Activated B cell treated with CpG ODN at 0.5 μM for 24 hours (primary cell): ENCODE measurements around the gene SLC22A9. TPM values are rescaled to one million over a fixed set of nuclear protein-coding genes. Genes with fewer than 3 reads are reported as not detected.

Experiments
- ATAC-seq: fragments of 200-7000 bp; cut with Tn5 transposase; one replicate; pipeline ENCODE4 v1.10.0; 2021; ENCODE audit warnings: low read depth, mild to moderate bottlenecking, moderate library complexity
- CTCF ChIA-PET: fragments of 350-600 bp; sonication (Branson Sonifier 250); formaldehyde crosslinking; loops from one replicate; lab custom pipeline; 2021; ENCODE audit warnings: antibody characterized with exemption; lab: Charles Lee
- POLR2A ChIA-PET: fragments of 350-600 bp; sonication (Branson Sonifier 250); formaldehyde crosslinking; loops from one replicate; lab custom pipeline; 2021; ENCODE audit warnings: antibody characterized with exemption; lab: Charles Lee
- DNase-seq: peaks from one replicate; pipeline ENCODE4 v3.0.0; 2022
- H3K27ac Mint-ChIP-seq: one replicate; pipeline ENCODE4 v1.8.0; 2020; ENCODE audit warnings: mixed read lengths
- H3K27me3 Mint-ChIP-seq: one replicate; pipeline ENCODE4 v1.8.0; 2021; ENCODE audit warnings: mixed read lengths
- H3K36me3 Mint-ChIP-seq: one replicate; pipeline ENCODE4 v1.8.0; 2021; ENCODE audit warnings: low read depth, mixed read lengths
- H3K4me1 Mint-ChIP-seq: one replicate; pipeline ENCODE4 v1.8.0; 2021; ENCODE audit warnings: mixed read lengths
- H3K4me3 Mint-ChIP-seq: one replicate; pipeline ENCODE4 v1.8.0; 2020; ENCODE audit warnings: mild to moderate bottlenecking, mixed read lengths
- H3K9me3 Mint-ChIP-seq: one replicate; pipeline ENCODE4 v1.8.0; 2020; ENCODE audit warnings: mixed read lengths
- CTCF ChIP-seq: fragments of 200-600 bp; IDR thresholded peaks from one replicate; pipeline ENCODE4 v1.8.0; 2022; ENCODE audit warnings: antibody characterized with exemption, mild to moderate bottlenecking
- intact Hi-C: fragments of 100-400 bp; cut with micrococcal nuclease; formaldehyde crosslinking; loops from one replicate; pipeline ENCODE4 v1.15.1; 2024
- total RNA-seq: library from RNA; stranded (reverse); gene quantifications from 2 replicates; pipeline ENCODE4 v1.2.3, GENCODE V29; 2022

SLC22A9 gene
- total RNA-seq, 1 donor from 2014 or later = not detected

GRCh38 chr11:63380130-63380529, 10.5 kb downstream of the SLC22A9 start:
- intact Hi-C loops = no loop called here
- POLR2A ChIA-PET = no interaction called here
- Mint-ChIP-seq H3K9me3 (peaks cover 4% of the 10 kb centered on the region), H3K4me3 (no peak overlapping the region), H3K27me3 (peaks cover 14% of the 10 kb centered on the region), H3K4me1 (peaks cover 4% of the 10 kb centered on the region), H3K36me3 (no peaks in the 10 kb centered on the region), H3K27ac (no peak overlapping the region)
- CTCF ChIA-PET = no interaction called here
- ATAC-seq (no peak), DNase-seq (no peak)
- no peak for TF ChIP-seq CTCF

- Mint-ChIP-seq H3K4me1 (no peaks in the 10 kb centered on the region), H3K36me3 (no peaks in the 10 kb centered on the region), H3K27ac (no peak overlapping the region), H3K9me3 (peaks cover 2% of the 10 kb centered on the region), H3K27me3 (peaks cover 58% of the 10 kb centered on the region), H3K4me3 (no peak overlapping the region)
- intact Hi-C loops = no loop called here
- DNase-seq = no peak
- no peak for TF ChIP-seq CTCF
- no peak for ATAC-seq
- ChIA-PET CTCF (no interaction called here), POLR2A (interaction anchor here (0.6 kb wide), 1 partner anchor 10 kb away, joined by 3 read pairs; no protein-coding TSS in a partner anchor)
Observed at GRCh38 chr11:63395697-63396096, 26.1 kb downstream of the SLC22A9 start.

DNA sequence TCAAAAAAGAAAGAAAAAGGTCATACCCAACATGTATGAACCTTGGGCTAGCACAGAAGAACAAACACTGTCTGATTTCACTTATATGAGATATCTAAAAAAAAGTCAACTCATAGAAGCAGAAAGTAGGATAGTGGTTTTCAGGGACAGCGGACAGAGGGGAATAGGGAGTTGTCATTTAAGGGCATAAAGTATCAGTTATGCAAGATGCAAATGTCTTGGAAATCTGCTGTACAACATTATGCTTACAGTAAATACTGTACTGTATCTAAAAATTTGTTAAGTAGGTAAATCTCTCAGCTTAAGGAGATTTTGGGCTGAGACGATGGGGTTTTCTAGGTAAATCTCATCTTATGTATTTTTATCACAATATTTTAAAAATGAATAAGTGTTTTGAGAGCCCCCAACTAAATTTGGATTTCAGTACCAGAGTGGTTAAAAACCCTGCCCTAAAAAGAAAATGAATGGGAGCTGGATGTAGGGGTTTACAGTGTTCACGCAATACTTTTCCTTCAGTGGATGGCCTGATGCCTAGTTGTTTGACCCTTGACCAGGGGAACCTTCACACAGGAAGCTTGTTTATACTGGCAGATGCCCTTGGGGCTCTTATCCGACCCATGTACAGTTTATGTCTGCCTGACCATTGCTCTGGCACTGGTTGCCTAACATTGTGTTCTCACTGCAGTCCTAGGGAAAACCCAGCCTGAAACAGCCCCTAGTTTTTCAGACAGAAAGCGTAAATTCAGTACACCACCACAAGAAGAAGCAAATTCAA, 34.8 kb downstream of the SLC22A9 start:
- Mint-ChIP-seq H3K36me3 (no peaks in the 10 kb centered on the region), H3K27me3 (peaks cover 29% of the 10 kb centered on the region), H3K27ac (no peak overlapping the region), H3K9me3 (no peaks in the 10 kb centered on the region), H3K4me1 (no peaks in the 10 kb centered on the region), H3K4me3 (no peak overlapping the region)
- ChIA-PET POLR2A (no interaction called here), CTCF (no interaction called here)
- TF ChIP-seq CTCF = no peak
- ATAC-seq (no peak), DNase-seq (no peak)
- intact Hi-C loops = no loop called here

GRCh38 chr11:63405114-63405513, 35.5 kb downstream of the SLC22A9 start:
- Mint-ChIP-seq H3K4me3 (no peak overlapping the region), H3K9me3 (no peaks in the 10 kb centered on the region), H3K36me3 (no peaks in the 10 kb centered on the region), H3K4me1 (no peaks in the 10 kb centered on the region), H3K27me3 (peaks cover 29% of the 10 kb centered on the region), H3K27ac (no peak overlapping the region)
- DNase-seq = no peak
- no peak for ATAC-seq
- intact Hi-C loops = no loop called here
- ChIA-PET POLR2A (no interaction called here), CTCF (no interaction called here)
- no peak for TF ChIP-seq CTCF

DNA sequence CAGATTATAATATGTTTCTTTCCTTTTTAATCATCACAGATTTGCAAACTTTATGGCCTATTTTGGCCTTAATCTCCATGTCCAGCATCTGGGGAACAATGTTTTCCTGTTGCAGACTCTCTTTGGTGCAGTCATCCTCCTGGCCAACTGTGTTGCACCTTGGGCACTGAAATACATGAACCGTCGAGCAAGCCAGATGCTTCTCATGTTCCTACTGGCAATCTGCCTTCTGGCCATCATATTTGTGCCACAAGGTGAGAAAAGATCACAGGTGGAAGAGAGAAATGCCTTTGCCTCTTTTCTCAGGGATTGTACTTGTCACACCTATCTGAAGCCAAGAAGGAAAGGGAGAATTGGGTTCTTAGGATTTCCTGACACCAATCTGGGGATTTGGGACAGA, 36.9 kb downstream of the SLC22A9 start:
- CTCF ChIA-PET = no interaction called here
- intact Hi-C loops = no loop called here

More for the DNA sequence above, 36.9 kb downstream of the SLC22A9 start:
- POLR2A ChIA-PET = no interaction called here
- Mint-ChIP-seq H3K4me1 (no peaks in the 10 kb centered on the region), H3K36me3 (no peaks in the 10 kb centered on the region), H3K9me3 (no peaks in the 10 kb centered on the region), H3K27ac (no peak overlapping the region), H3K4me3 (no peak overlapping the region), H3K27me3 (peaks cover 25% of the 10 kb centered on the region)
- no peak for TF ChIP-seq CTCF
- DNase-seq = no peak
- no peak for ATAC-seq
